NOMO-1 treated with dmso at 0.1 percent for 144 hours (cell line): ENCODE measurements around the gene GBE1.
A peak's percentile ranks its signal among the peaks of the same experiment; 100 is the strongest.

Experiments used
- DNase-seq: peaks from one replicate; lab custom pipeline; 2025; ENCODE audit not compliant: unreplicated experiment; lab: John Stamatoyannopoulos, UW

The GBE1 gene

DNA sequence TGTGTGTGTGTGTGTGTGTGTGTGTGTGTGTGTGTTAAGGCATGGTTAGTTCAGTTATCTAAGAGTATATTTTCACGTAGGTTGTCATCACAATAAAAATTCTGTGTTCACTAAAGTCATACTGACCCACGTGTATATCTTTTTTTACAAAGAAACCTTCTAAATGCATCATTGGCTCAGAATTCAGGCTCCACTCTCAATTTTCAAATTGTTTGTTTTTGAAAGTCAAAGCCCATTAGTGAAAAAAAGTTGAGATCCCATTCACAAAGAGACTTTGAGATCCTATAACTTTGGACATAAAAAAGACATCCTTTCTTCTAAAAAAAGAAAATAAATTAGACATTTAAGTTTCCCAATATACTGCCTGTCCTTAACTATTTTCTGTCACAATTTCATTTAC is 59.3 kb downstream of the GBE1 start:
- no peak for DNase-seq

DNA sequence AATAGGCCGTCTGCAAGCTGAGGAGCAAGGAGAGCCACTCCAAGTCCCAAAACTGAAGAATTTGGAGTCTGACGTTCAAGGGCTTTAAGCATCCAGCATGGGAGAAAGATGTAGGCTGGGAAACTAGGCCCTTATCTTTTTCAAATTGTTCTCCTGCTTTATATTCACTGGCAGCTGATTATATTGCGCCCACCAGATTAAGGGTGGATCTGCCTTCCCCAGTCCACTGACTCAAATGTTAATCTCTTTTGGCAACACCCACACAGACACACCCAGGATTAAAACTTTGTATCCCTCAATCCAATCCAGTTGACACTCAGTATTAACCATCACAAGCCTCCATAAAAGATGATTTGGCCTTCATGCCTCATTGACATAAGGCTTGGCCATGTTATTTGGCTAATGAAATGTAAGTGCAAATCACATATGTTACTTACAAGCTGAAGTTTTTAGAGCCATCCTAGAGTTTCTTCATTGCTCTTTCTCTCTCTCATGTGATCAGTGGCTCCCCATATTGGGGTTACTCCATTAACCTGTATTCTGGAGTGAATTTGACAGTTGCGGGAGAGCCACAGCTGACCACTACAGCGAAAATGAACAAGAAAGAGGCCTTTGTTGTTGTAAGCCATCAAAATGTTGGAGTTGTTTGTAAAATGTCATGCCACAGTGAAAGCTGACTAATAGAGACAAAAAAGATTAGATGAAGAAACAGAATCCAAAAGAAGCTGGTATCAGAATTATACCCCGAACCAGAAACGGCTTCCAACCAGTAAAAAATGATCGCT is 61.7 kb downstream of the GBE1 start:
- DNase-seq: no peak

DNA sequence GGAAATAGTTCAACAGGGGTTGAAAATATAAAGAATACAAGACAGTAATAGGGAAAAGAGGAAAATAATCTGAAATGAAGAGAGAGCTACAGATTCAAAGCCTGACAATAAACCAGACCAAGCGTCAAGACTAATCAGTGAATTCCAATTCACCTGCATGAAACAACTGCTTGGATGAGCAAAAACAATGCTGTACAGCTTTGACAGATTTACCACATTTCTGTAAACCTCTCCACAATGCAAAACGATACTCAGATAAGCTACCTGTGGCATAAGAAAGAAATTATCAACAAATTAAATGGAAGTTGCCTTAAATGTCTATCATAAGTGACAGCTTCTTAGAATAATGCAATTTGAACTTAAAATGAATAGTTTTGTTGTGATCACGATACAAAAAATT is 65.4 kb downstream of the GBE1 start:
- no peak for DNase-seq

DNA sequence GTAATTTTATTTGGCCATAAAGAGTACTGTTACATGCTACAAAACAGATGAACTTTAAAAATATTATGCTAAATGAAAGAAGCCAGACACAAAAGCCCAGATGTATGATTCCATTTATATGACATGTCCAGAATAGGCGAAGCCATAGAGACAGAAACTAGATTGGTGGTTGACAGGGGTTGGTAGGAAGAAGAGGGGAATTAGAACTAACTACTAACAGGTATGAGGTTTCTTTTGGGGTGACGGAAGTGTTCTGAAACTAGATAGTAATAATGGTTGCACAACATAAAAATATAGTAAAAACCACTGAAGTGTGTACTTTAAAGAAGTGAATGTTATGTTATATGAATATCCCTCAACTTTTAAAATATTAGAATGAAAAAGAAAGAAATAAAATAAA is 66.1 kb downstream of the GBE1 start:
- no peak for DNase-seq

DNA sequence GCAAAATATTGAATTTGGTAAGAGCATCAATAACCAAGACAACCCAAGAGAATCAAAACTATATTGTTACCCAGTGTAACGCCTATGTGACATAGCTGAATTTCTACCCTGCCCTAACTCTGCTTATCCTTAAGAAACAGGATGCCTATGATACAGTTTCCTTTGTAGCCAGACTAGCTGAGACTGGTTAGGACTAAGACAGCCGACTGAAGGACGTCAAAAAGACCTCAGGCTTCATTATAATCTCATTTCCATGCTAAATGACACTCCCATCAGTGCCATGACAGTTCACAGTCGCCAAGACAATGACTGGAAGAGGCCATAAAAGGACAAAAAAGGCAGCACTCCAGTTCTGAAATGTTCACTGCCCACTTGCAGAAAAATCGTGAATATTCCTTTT is 66.8 kb downstream of the GBE1 start:
- DNase-seq: no peak

DNA sequence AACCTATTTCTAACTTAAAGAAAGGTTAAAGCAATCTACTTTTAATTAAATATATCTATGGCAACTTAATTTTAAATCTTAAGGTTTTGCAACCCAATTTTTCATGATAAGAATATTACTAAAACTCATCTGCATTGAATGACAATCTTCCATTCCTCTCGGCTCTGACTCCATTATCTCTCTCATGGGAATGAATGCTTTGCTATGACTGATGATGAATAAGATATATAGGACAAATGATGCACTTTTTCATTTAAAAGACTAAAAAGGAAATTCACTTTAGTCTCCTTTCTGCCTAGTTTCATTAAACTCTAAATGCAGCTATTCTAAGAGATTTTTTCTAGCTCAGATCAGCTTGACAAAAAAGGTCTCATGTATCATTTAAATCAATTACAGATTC is 68.7 kb downstream of the GBE1 start:
- no peak for DNase-seq

DNA sequence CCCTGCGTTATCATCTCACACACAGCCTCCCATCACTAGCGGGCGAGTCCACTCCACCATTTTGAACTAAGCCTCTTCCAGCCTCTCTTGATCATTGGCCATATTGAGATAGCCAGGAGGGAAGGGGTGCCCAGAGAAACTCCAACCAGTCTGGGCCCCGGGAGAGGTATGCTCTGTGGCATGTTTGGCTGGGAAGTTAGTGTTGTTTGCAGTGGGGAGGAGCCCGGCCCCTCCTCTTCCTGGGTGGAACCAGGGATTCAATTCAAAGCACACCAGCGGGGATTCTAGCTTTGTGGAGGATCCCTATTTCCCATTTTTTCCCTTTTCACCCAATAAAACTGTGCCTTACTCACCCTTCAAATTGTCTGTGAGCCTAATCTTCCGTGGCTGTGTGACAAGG is 71.8 kb downstream of the GBE1 start:
- DNase-seq: no peak

DNA sequence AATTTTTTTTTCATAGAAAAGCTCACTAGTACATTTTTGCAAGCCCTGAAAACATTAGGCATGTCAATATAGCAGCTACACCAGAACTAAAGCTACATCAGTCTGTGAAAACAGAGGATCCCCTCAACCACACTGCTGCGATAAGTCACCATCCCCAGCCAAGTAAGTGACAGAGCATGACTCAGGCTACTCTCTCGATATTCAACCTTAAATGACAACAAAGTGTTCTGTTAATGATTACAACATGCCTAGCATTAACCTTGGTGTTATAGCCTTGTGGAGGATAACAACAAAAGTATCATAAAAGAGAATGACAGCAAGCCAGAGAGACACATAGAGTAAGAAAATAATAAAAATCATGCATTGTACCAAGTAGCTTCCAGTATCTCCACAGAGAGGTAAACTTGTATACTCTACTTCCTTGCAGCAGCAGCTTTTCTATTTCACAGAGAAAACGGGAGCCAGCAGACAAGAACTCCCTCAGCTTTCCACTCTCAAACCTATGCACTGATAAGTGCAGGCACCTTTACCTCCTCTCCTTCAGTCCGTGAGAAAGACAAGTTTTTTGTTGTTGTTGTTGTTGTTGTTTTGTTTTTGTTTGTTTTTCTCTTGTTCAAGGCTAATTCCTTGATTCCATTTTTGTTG is 76.6 kb downstream of the GBE1 start:
- no peak for DNase-seq

DNA sequence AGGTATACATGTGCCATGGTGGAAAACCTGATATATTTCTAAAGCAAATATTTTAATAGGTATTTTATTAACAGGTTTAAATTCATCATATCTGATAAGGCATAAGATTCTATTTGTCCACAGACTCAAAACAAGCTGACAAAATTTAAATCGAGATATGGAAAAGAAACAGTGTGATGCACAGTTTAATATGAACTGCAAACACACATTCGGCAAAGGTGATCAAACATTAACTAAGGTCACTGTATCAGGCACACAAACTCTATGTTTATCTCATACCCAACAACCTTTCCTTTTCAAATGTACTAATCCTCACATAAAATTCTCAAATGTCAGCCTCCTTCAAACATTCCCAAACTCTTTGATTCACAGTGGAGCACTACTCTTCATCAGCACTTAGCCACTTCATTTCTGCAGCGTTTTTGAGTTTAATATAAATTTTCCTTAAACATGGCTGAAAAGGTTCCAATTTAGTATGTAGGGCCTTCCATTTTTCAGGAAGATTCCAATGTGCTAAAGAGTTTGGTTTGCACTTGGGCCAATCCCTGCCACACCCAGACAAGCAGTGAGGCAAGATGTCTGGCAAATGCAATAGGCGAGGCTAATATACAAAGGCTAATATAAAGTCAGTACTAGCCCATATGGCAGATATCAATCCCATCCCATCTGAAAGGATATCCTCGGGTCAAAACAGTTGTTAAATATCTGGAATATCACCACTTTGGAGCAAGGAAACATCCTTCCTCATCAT is 84.6 kb downstream of the GBE1 start:
- DNase-seq: no peak

DNA sequence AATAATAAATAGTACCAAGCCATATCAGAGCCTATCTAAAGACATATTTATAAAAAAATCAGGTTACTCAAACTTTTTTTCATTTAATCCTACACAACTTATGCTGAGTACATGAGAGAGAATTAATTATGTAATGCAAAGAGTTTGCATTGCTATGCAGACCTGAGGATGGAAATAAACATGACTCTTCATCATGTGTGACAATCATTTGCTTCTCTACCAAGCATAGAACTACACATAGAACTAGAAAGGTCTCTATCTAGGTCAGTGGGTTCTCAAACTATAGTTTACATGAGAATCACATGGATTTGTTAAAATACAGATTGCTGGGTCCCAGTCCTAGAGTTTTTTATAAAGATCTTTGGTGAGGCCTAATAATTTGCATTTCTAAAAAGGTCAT is 86.8 kb downstream of the GBE1 start:
- no peak for DNase-seq

DNA sequence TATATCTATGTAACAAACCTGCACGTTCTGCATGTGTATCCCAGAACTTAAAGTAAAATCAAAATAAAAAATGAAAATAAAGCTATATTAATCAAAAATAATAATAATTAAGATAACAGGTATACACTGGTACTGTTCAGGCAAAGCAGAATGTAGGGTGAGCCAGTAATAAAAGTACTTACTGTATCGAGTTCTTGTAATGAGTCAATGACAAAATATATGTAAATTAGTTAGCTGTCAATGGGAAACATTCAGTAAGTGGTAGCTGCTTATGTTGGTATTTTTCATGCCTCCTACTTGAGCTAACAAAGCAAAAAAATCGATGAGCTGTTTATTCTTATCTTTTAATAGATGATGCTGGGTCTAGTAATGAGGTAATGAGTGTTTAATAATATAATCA is 93.2 kb downstream of the GBE1 start:
- no peak for DNase-seq

DNA sequence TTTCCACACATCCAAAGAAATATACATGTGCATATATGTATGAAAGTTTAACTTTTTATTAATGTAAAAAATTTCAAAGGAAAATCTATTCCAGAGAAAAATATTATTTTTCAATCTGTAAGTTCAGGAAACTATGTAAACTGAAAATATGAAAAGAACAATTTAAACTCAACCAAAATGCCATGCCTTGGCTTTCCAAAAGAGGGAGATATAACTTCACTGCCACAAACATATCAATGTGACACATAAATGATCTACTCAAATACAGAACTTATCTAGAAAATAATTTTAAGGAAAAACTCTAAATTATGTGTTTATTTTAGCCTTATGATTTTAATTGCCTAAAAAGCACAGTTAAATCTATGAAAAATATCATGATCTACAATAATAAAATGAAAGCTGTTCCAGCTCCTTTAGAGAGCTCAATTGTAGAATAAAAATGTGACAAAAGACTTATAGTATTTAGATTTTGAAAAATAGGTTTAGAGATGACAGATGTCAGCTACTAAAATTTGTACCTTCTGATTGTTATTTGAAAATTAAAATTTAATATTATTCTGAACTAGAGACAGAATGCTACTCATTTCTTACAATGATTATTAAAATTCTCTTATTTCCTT is 94.8 kb downstream of the GBE1 start:
- DNase-seq: no peak

DNA sequence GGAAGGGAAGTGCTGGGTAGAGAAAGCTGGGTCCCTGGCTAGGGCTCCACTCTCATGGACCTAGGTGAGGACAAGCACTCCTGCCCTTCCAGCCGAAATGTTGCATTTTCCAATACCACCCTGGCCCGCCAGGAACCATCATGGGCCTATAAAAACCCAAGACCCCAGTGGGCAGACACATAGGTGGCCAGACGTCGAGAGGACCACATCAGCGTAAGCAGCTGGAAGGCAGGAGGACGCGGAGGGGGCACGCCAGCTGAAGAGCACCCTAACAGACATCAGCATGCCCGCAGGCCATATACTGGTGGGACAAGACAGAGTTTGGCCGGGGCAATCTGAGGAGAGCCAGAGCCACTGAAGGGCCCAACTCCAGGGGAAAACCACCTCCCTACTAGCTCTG is 98.3 kb downstream of the GBE1 start:
- DNase-seq: no peak

DNA sequence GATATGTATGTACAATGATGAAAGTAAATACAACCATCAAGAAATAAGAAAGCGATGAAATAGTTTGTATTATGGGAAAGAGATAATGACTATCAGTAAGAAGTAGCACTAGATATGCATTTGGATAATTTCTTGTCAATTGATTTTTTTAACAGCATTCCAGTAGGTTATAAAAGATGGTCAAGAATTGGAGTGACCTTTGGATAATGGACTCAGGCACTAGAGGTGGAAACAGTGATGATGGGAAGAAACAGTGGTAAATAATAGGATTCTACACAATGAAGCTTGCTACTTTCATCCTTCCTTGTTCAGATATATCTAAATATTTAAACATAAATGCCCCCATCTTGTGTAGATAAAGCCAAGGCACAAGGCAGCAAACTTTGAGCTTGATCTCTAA is 101.4 kb downstream of the GBE1 start:
- no peak for DNase-seq

DNA sequence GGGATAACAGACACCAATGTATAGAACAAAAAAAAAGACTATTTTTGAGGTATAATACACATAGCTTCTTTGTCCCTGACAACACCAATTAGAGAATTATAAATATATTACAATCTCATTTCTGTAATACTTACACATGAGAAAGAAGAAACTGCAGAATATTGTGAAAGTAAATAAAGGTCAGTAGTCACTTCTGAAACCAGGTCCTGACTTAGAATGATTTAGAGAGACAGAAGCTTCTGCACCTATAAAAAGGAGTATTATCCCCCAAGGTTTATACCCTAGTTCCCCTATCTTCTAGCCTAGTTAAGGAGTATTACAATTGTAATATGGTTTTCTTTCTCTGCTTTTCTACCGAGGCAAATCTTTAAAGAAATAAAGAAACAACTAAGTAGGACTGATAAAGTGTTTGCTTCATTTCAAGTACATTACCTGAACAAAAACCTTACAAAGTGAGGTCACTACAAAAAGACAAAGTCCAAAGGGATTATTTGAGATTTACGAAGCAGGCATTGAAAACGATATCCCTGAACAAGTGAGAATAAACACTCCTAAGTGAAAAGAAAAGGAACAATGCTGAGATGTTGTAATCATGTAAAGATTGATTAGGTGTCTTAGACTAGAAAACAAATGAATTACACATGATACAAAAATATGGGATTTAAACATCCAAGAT is 103.0 kb downstream of the GBE1 start:
- no peak for DNase-seq

DNA sequence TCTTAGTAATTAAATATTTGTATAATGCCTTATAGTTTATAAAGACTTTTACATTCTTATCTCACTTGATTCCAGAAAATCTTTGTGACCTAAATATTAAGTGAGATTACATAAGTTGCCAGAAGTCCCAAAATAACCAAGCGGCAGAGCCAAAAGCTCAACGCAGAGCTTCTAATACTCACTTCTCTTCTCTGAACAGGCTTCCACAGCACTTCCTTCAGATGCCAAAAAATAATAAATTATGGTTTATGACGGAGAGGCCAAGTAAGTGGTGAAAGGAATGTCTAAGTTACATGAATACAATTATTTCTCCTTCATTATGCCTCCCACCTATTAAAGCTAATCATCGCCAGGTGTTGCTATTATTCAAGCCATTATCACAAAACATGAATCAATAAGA is 110.3 kb downstream of the GBE1 start:
- peak; percentile 21 for DNase-seq

DNA sequence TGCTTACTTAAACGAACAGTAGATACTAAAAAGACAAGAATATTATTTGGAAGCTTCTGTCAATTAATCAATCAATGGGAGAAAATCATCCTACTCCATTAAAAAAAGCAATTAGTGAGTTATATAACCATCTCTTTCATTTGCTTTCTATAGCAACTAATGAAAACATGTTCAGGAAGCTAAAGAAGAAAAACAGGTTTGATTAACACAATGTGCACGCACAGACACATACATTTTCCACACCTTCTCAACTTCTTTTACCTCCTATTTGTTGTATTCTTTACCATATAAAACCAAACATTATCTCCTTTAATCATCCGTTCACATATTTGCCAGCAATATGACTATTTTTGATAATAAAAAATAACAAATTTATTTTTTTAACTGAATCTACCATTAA is 111.3 kb downstream of the GBE1 start:
- DNase-seq: no peak

DNA sequence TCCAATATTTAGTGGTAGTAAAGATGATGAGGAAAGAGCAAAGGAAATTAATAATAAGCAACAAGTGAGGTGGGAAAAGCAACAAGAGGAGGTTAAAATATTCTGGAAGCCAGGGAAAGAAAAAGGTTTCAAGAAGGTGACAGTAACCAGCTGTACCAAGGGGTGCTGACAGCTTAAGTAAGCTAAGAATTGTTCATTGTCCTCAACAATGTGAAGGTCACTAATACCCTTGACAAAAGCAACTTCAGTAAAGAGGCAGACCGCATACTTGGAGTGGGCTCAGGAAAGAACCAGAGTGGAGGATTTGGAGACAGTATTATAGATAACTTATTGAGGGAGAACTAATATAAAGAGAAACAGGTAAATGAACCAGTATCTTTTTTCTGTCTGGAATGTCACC is 116.2 kb downstream of the GBE1 start:
- no peak for DNase-seq

DNA sequence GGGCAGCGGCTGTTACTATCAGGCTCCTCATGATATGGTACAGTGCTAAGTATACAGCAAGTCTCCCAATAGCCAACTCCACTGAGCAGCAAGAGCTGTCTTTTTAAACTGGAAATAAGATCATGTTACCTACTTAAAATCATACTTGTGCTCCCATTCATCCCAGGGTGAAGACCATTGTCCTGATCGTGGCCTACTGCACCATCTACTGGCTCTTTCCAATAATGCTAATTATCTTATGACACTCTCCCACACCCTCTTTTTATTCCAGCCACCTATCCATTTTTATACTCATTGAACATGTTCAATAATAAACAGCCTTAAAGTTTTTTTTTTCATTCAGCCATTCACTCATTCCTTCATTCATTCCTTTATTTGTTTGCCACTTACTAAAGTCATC is 117.7 kb downstream of the GBE1 start:
- DNase-seq: no peak

DNA sequence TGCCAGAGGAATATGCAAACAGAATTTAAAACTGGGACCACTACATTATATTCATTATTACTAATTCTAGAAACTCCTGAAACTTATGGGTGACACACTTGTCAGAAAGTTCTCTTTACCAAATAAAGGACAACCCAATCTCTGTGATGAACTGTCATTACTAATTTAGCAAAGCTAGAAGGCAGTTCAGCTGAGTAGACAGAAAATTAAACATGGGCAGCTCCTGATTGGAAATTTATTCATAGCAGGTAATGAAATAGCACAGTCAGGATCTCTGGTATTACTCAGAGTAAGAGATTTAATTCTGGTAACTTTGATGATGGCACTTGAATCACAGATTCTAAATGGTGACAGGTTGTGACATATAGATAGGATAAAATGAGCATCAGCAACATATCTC is 123.0 kb downstream of the GBE1 start:
- DNase-seq: no peak

DNA sequence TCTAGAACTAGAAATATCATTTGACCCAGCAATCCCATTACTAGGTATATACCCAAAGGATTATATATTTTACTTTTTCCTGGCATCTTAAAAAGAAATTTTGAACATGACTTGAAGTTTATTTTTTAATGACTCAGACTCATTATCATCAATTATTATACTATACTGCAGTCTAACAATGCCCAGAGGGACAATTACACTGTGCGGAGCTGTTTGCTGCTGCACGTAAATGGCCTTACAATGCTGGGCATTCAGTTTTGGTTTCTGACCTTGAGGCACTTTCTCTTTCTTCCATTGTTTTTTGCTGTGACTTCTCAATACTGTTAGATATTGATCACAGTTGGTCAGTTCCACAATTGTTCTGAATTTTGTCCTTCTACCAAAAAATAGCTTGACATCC is 128.8 kb downstream of the GBE1 start:
- no peak for DNase-seq
